ENCODE results near the gene SYNPO2. TPM values are rescaled to one million over a fixed set of nuclear protein-coding genes. Genes with fewer than 3 reads are reported as not detected.

The SYNPO2 gene
- total RNA-seq, 2 experiments from 2014 or later = 0.22 to 0.41 TPM

DNA sequence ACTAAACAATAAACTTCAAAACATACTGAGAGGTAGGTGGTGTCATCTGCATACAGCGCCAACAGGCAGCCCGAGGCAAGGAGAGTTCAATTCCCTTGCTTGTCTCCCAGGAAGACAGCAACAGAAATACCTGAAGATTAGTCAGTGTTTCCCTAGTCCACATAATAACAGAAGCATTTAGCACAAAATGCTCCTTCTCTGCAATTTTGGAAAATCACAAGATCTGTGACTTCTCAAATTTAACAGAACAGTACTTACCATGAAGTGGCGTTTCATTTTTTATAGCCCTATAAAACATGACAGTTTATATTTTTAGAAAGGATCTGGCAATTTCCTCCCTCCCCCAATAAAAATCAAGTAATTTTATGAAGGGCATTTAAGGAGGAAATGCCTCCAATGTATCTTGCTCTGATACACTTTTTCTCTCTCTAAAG lies 179.9 kb downstream of the SYNPO2 start:
- peaks cover 3% of the 10 kb centered on the region for H3K9me3 Mint-ChIP-seq
- no peaks in the 10 kb centered on the region for H3K36me3 ChIP-seq (ENCODE audit: insufficient read depth, low read length)
- no peak overlapping the region for H3K4me3 Mint-ChIP-seq
- no peaks in the 10 kb centered on the region for H3K4me1 Mint-ChIP-seq (ENCODE audit: low read depth)
- no peaks in the 10 kb centered on the region for H3K4me1 ChIP-seq (ENCODE audit: insufficient read depth, low read length)
- no peak overlapping the region for H3K27ac Mint-ChIP-seq
- H3K27ac ChIP-seq (ENCODE audit: low read depth in 1 of 2, low read length in 2 of 2) = no peak overlapping the region
- ChIA-PET CTCF (no interaction called here), POLR2A (no interaction called here)
- TF ChIP-seq, protein P1, sequence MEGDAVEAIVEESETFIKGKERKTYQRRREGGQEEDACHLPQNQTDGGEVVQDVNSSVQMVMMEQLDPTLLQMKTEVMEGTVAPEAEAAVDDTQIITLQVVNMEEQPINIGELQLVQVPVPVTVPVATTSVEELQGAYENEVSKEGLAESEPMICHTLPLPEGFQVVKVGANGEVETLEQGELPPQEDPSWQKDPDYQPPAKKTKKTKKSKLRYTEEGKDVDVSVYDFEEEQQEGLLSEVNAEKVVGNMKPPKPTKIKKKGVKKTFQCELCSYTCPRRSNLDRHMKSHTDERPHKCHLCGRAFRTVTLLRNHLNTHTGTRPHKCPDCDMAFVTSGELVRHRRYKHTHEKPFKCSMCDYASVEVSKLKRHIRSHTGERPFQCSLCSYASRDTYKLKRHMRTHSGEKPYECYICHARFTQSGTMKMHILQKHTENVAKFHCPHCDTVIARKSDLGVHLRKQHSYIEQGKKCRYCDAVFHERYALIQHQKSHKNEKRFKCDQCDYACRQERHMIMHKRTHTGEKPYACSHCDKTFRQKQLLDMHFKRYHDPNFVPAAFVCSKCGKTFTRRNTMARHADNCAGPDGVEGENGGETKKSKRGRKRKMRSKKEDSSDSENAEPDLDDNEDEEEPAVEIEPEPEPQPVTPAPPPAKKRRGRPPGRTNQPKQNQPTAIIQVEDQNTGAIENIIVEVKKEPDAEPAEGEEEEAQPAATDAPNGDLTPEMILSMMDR (IDR thresholded peaks at IDR 0.05) = no peak
- no peak overlapping the region for H3K4me3 ChIP-seq (ENCODE audit: low read length)
- DNase-seq (no peak), ATAC-seq (ENCODE audit: poor library complexity) (no peak)
- H3K27me3 Mint-ChIP-seq = peaks cover 26% of the 10 kb centered on the region
- peaks cover 0 to 3% of the 10 kb centered on the region in 2 experiments for H3K27me3 ChIP-seq (ENCODE audit: control insufficient read depth in 1 of 2, insufficient read depth in 2 of 2, low read length in 2 of 2)
- intact Hi-C loops (cut with DNase I, micrococcal nuclease) = no loop called here
- no peaks in the 10 kb centered on the region for H3K9me3 ChIP-seq (ENCODE audit: control insufficient read depth in 1 of 2, insufficient read depth in 1 of 2, low read length in 2 of 2)
- H3K36me3 Mint-ChIP-seq (ENCODE audit: low read depth) = no peaks in the 10 kb centered on the region

DNA sequence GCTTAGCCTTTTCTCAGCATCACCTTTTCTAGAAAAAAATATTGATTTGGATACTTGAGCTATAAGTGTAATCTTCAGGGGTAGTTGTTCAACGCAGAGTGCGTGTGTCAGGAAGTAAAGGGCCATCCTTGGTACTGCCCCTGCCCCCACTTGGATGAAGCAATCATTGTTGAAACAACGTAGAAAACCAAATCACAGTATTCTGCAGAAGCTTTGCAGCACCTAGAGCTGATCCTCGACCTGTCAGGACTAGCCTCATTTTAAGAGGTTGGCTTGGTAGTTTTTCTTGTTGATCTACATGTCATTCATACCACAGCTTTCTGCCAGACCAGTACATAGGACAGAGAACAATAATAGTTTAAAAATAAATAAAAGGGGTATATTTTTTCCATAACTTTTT lies 181.6 kb downstream of the SYNPO2 start:
- H3K27me3 ChIP-seq (ENCODE audit: control insufficient read depth in 1 of 2, insufficient read depth in 2 of 2, low read length in 2 of 2) = peaks cover 0 to 3% of the 10 kb centered on the region in 2 experiments
- H3K4me3 ChIP-seq (ENCODE audit: low read length) = no peak overlapping the region
- H3K4me1 ChIP-seq (ENCODE audit: insufficient read depth, low read length) = no peaks in the 10 kb centered on the region
- ATAC-seq (ENCODE audit: poor library complexity) (no peak), DNase-seq (no peak)
- no peak overlapping the region for H3K27ac ChIP-seq (ENCODE audit: low read depth in 1 of 2, low read length in 2 of 2)
- TF ChIP-seq, protein P1 (IDR thresholded peaks at IDR 0.05) = no peak
- H3K9me3 ChIP-seq (ENCODE audit: control insufficient read depth in 1 of 2, insufficient read depth in 1 of 2, low read length in 2 of 2) = no peaks in the 10 kb centered on the region
- no peak overlapping the region for H3K4me3 Mint-ChIP-seq
- POLR2A ChIA-PET = no interaction called here
- H3K36me3 ChIP-seq (ENCODE audit: insufficient read depth, low read length) = no peaks in the 10 kb centered on the region
- no peaks in the 10 kb centered on the region for H3K36me3 Mint-ChIP-seq (ENCODE audit: low read depth)
- peaks cover 3% of the 10 kb centered on the region for H3K9me3 Mint-ChIP-seq
- CTCF ChIA-PET = no interaction called here
- H3K27me3 Mint-ChIP-seq = peaks cover 26% of the 10 kb centered on the region
- intact Hi-C loops (cut with DNase I, micrococcal nuclease) = no loop called here
- no peak overlapping the region for H3K27ac Mint-ChIP-seq
- no peaks in the 10 kb centered on the region for H3K4me1 Mint-ChIP-seq (ENCODE audit: low read depth)

DNA sequence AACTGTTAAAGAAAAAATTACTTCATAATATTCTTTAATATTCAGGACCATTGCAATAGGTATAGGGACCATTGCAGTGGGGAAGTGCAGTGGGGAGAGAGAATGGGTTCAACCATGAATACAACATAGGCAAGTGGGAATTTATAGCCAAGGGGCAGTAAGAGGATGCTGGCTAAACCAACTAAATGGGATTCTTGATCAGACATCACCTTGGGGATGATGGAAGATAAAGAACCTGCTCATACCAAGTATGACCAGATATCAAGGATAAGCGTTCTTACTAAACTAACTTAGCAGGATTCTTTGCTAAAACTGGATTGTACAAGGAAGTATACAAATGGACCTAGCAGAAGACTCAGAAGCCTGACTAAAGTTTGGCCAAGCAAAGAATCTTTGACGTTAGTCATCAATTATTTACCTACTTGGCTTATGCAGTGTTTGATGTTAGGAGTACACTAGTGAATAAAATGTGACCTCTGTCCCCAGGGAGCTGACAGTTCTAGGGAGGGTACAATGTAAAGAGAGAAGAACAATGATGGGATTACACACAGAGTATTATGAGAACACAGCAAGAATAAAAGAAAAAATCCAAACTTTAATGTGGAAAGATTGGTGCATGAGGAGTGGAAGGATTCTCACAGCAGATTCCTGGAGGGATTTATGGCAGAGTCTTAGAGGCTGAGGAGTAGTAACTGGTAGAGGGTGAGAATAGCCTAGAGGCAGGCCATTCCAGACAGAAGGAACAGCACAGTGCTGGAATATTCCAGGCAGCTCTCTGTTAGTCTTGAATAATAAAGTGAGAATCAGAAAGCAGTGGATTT lies 192.3 kb downstream of the SYNPO2 start:
- Mint-ChIP-seq H3K4me1 (ENCODE audit: low read depth) (no peaks in the 10 kb centered on the region), H3K27ac (no peak overlapping the region), H3K36me3 (ENCODE audit: low read depth) (no peaks in the 10 kb centered on the region), H3K9me3 (no peaks in the 10 kb centered on the region), H3K27me3 (peaks cover 5% of the 10 kb centered on the region), H3K4me3 (no peak overlapping the region)
- CTCF ChIA-PET = no interaction called here
- DNase-seq = no peak
- H3K4me1 ChIP-seq (ENCODE audit: insufficient read depth, low read length) = no peaks in the 10 kb centered on the region
- intact Hi-C loops (cut with DNase I, micrococcal nuclease) = no loop called here
- POLR2A ChIA-PET = interaction anchor here (1.0 kb wide), 1 partner anchor 9 kb away, joined by 3 read pairs; no protein-coding TSS in a partner anchor
- no peak for ATAC-seq (ENCODE audit: poor library complexity)
- no peak overlapping the region for H3K4me3 ChIP-seq (ENCODE audit: low read length)
- no peaks in the 10 kb centered on the region for H3K36me3 ChIP-seq (ENCODE audit: insufficient read depth, low read length)
- no peaks in the 10 kb centered on the region for H3K27me3 ChIP-seq (ENCODE audit: control insufficient read depth in 1 of 2, insufficient read depth in 2 of 2, low read length in 2 of 2)
- no peaks in the 10 kb centered on the region for H3K9me3 ChIP-seq (ENCODE audit: control insufficient read depth in 1 of 2, insufficient read depth in 1 of 2, low read length in 2 of 2)
- no peak overlapping the region for H3K27ac ChIP-seq (ENCODE audit: low read depth in 1 of 2, low read length in 2 of 2)
- TF ChIP-seq, protein P1 (IDR thresholded peaks at IDR 0.05) = no peak
